Hair follicular keratinocyte (primary cell): Measurements from ENCODE around the gene ERMP1. TPM values are rescaled to one million over a fixed set of nuclear protein-coding genes. Genes with fewer than 3 reads are reported as not detected.

Source experiments
- total RNA-seq: library from RNA; depleted of rRNA; stranded (reverse); fragments of >200 nt; gene quantifications from 2 replicates; pipeline ENCODE4 v1.2.3, GENCODE V29; 2015

ERMP1 gene, protein sequence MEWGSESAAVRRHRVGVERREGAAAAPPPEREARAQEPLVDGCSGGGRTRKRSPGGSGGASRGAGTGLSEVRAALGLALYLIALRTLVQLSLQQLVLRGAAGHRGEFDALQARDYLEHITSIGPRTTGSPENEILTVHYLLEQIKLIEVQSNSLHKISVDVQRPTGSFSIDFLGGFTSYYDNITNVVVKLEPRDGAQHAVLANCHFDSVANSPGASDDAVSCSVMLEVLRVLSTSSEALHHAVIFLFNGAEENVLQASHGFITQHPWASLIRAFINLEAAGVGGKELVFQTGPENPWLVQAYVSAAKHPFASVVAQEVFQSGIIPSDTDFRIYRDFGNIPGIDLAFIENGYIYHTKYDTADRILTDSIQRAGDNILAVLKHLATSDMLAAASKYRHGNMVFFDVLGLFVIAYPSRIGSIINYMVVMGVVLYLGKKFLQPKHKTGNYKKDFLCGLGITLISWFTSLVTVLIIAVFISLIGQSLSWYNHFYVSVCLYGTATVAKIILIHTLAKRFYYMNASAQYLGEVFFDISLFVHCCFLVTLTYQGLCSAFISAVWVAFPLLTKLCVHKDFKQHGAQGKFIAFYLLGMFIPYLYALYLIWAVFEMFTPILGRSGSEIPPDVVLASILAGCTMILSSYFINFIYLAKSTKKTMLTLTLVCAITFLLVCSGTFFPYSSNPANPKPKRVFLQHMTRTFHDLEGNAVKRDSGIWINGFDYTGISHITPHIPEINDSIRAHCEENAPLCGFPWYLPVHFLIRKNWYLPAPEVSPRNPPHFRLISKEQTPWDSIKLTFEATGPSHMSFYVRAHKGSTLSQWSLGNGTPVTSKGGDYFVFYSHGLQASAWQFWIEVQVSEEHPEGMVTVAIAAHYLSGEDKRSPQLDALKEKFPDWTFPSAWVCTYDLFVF
- total RNA-seq = 20.0 and 25.5 TPM in 2 replicates

DNA sequence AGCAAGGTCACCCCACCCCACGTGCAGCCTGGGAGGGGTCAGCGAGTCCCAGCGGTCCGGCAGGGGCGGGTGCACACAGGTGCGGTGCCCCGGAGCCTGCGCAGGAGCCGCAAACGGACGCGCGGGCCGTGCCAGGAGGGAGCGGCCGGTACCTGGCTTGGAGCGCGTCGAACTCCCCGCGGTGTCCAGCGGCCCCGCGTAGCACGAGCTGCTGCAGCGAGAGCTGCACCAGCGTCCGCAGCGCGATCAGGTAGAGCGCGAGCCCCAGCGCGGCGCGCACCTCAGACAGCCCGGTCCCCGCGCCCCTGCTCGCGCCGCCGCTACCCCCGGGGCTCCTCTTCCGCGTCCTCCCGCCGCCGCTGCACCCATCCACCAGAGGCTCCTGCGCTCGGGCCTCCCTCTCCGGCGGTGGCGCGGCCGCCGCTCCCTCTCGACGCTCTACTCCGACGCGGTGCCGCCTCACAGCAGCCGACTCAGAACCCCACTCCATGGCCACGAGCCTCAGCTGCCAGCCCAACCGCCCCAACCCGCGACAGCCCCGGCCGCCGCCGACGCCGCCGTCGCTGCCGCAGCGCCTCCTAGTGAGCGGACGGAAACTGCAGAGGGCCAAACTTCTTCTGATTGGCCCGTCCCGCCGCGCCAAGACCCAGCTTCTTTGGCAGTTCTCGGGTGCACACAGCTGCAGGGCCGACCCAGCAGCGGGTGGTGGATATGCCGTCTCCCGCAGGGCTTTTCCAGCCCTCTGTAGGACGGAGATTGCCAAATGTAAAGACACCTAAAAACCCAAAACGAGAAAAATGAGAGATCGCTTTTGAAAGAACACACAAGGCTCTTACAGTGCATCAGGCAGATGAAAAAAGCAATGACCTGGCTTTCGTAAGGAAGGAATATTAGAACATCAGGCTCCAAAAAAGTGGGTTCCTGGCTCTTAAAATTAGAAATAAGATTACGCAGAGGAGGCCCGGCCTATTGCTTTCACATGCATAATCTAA, at the start of gene ERMP1:
Gene ERMP1, minus strand, starts transcription at position 580 of the 992 bp plus-strand sequence. Its CDS starts 90 bp downstream, at position 490.

Other genes starting within 250 kb of the ERMP1 start
- gene RIC1, start 204.0 kb downstream of the ERMP1 start, total RNA-seq = 11.8 TPM in 2 replicates
- not detected in 2 replicates for gene MLANA, start 57.8 kb upstream of the ERMP1 start, total RNA-seq
- gene RANBP6, start 182.5 kb upstream of the ERMP1 start, total RNA-seq = 8.8 and 12.4 TPM in 2 replicates